OCI-LY1 (cell line): ENCODE data around the gene CEP97.
"Not testable (repeated sequence)": the region's sequence is repeated elsewhere in the genome, so short reads cannot be mapped to it uniquely, and the experiment has no call there.

Experiments
- CTCF ChIP-seq: fragments of 200-600 bp; sonication (generic), shearing (Covaris generic); IDR thresholded peaks from 2 replicates; pipeline ENCODE4 v1.5.1; 2017; ENCODE audit warnings: mild to moderate bottlenecking, antibody characterized with exemption, low read length, moderate library complexity, mixed read lengths
- EZH2 ChIP-seq: fragments of 200-600 bp; sonication (generic), shearing (Covaris generic); IDR thresholded peaks from 2 replicates; pipeline ENCODE4 v1.8.0; 2017; ENCODE audit warnings: borderline replicate concordance, mixed run types, mild to moderate bottlenecking, antibody characterized with exemption, low read length, moderate library complexity, mixed read lengths

DNA sequence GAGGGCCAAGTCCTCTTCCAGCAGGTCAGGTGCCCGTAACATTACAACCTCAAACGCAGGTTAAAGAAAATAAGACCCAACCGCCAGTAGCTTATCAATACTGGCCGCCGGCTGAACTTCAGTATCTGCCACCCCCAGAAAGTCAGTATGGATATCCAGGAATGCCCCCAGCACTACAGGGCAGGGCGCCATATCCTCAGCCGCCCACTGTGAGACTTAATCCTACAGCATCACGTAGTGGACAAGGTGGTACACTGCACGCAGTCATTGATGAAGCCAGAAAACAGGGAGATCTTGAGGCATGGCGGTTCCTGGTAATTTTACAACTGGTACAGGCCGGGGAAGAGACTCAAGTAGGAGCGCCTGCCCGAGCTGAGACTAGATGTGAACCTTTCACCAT lies 30.9 kb upstream of the CEP97 start:
- TF ChIP-seq CTCF: peak; percentile 44
- TF ChIP-seq EZH2: not testable (repeated sequence)
